ENCODE results near the gene ERCC2. TPM values are rescaled to one million over a fixed set of nuclear protein-coding genes. Genes with fewer than 3 reads are reported as not detected.
A peak's percentile ranks its signal among the peaks of the same experiment; 100 is the strongest.

ERCC2 gene
- total and polyA plus RNA-seq, 2 of the 8 experiments (the other 6 are each of a cell fraction or from before 2014, with no cell fraction given) = 107 to 117 TPM

- peak overlapping the region; percentile 41 to 92 for H3K4me2 ChIP-seq (ENCODE audit: insufficient read depth in 1 of 2, low read depth in 2 of 2, low read length in 2 of 2)
- ChIA-PET POLR2A (ENCODE audit: partially characterized antibody) (interaction anchor here (0.9 to 3.5 kb wide), 7 partner anchors 7 to 76 kb away, joined by 3 to 11 read pairs (median 3); no protein-coding TSS in a partner anchor), CTCF (ENCODE audit: partially characterized antibody) (interaction anchor here (0.6 to 6.6 kb wide), 20 partner anchors 8 to 376 kb away, joined by 3 to 57 read pairs (median 4); partner anchors contain the start of genes ERCC2 and VASP)
- H3K23ac ChIP-seq (ENCODE audit: insufficient read length) = no peak overlapping the region
- H3K4ac ChIP-seq (replicated peaks; ENCODE audit: insufficient read length, low read depth, low read length) = no peak overlapping the region
- H4K20me1 ChIP-seq (replicated peaks in 1 of 2; ENCODE audit: control insufficient read depth in 1 of 2, insufficient read depth in 2 of 2, low read length in 2 of 2) = peaks cover 2 to 5% of the 10 kb centered on the region in 2 experiments
- no peak overlapping the region for H2BK15ac ChIP-seq (ENCODE audit: low read length)
- H2BK20ac ChIP-seq (ENCODE audit: low read length) = no peak overlapping the region
- H3K14ac ChIP-seq (ENCODE audit: insufficient read length) = no peak overlapping the region
- no peak overlapping the region; the same call in 1 of the 2 replicates for H4K8ac ChIP-seq (ENCODE audit: extremely low read depth, insufficient read depth, low read length)
- peak overlapping the region; percentile 78; the same call in 1 of the 2 replicates for H3K18ac ChIP-seq (ENCODE audit: extremely low read depth, low read length)
- no peak overlapping the region for H2AK5ac ChIP-seq (ENCODE audit: low read depth, low read length)
- no peak overlapping the region for H3K9ac ChIP-seq (replicated peaks in 1 of 4; ENCODE audit: extremely low read depth in 1 of 4, low read depth in 3 of 4, low read length in 3 of 4)
- no peak overlapping the region for H2AFZ ChIP-seq (ENCODE audit: low read length)
- no peak for FAIRE-seq
- H3K4me3 ChIP-seq (ENCODE audit: extremely low read depth in 1 of 4, insufficient read depth in 2 of 4, low read depth in 3 of 4, low read length in 4 of 4) = peak overlapping the region in 2 of 4 experiments; percentile 14 to 48; a peak in 4 of 8 replicates
- H3K79me1 ChIP-seq (ENCODE audit: low read depth, low read length) = peaks cover 5% of the 10 kb centered on the region; the same call in 1 of the 2 replicates
- H3K9me3 ChIP-seq (ENCODE audit: insufficient read depth in 2 of 2, low read depth in 1 of 2, low read length in 1 of 2) = no peaks in the 10 kb centered on the region
- no peak overlapping the region for H4K91ac ChIP-seq (replicated peaks; ENCODE audit: insufficient read length, low read length)
- H2BK12ac ChIP-seq (ENCODE audit: low read depth, low read length) = no peak overlapping the region
- H3K4me1 ChIP-seq (replicated peaks in 1 of 4; ENCODE audit: control insufficient read depth in 3 of 4, insufficient read depth in 4 of 4, low read length in 3 of 4) = peaks cover 3 to 25% (median 12%) of the 10 kb centered on the region in 4 experiments; a peak in 6 of 7 replicates
- peak in 1 of 2 experiments; percentile 88 for DNase-seq (ENCODE audit: low read depth in 1 of 2, low spot score in 2 of 2)
- H3K36me3 ChIP-seq (ENCODE audit: control insufficient read depth in 2 of 4, insufficient read depth in 4 of 4, low read length in 3 of 4) = no peaks in the 10 kb centered on the region
- H2BK120ac ChIP-seq (replicated peaks; ENCODE audit: low read depth, low read length) = no peak overlapping the region
- peaks cover 0 to 6% of the 10 kb centered on the region in 2 experiments; a peak in 1 of 4 replicates for H3K79me2 ChIP-seq (ENCODE audit: control insufficient read depth in 1 of 2, insufficient read depth in 2 of 2, low read length in 2 of 2)
- no peak overlapping the region for H3K27ac ChIP-seq (ENCODE audit: low read depth, low read length)
- no peak overlapping the region for H3K56ac ChIP-seq (replicated peaks; ENCODE audit: insufficient read length, low read depth, low read length)
- no peak overlapping the region for H4K5ac ChIP-seq (ENCODE audit: insufficient read length, low read depth, low read length)
- H3K27me3 ChIP-seq (replicated peaks in 1 of 4; ENCODE audit: control insufficient read depth in 3 of 4, extremely low read depth in 1 of 4, insufficient read depth in 3 of 4, low read length in 3 of 4) = peaks cover 5 to 13% (median 9%) of the 10 kb centered on the region in 4 experiments
- H3K23me2 ChIP-seq (ENCODE audit: low read depth, low read length) = peaks cover 19% of the 10 kb centered on the region
- H2BK5ac ChIP-seq (ENCODE audit: low read depth, low read length) = no peak overlapping the region
- WGBS, 2 experiments (ENCODE audit: extremely low coverage in 1 of 2, insufficient coverage in 1 of 2, insufficient read length in 1 of 2, insufficient replicate concordance in 2 of 2, low coverage in 1 of 2, low lambda C conversion rate in 2 of 2, missing lambda C conversion rate in 1 of 2) = 33% methylated on average over 24 of the region's 40 CpGs; no CpG with 5 or more reads in 1 of the 2 experiments
- TF ChIP-seq EP300 (IDR thresholded peaks at IDR 0.05; ENCODE audit: borderline replicate concordance in 1 of 2, low read depth in 2 of 2, low read length in 2 of 2) = no peak
- TF ChIP-seq TEAD4 (IDR thresholded peaks at IDR 0.05; ENCODE audit: low read depth, low read length) = peak; percentile 62; the same call in 1 of the 2 replicates
- TF ChIP-seq CREB1 (IDR thresholded peaks at IDR 0.05) = peak; percentile 63; the same call in 1 of the 2 replicates
- peak in 1 of 2 experiments; percentile 53; a peak in 1 of 4 replicates for TF ChIP-seq HDAC2 (IDR thresholded peaks at IDR 0.05; ENCODE audit: borderline replicate concordance in 1 of 2, low read depth in 2 of 2, low read length in 2 of 2)
- no peak for TF ChIP-seq YY1 (IDR thresholded peaks at IDR 0.05; ENCODE audit: low read depth, low read length)
- peak; percentile 69; the same call in 1 of the 2 replicates for TF ChIP-seq GABPA (IDR thresholded peaks at IDR 0.05; ENCODE audit: borderline replicate concordance, insufficient read depth, low read length)
- no peak for TF ChIP-seq HDAC6 (IDR thresholded peaks at IDR 0.05; ENCODE audit: low read depth, low read length)
- peak; percentile 14 to 38; a peak in 3 of 4 replicates for TF ChIP-seq RAD21 (IDR thresholded peaks at IDR 0.05 in 1 of 2, conservative IDR thresholded peaks at IDR 0.05 in 1 of 2; ENCODE audit: low read depth in 2 of 2, low read length in 2 of 2)
- 0 out of 4 replicates have a peak, but pooled peaks of 1 of the 2 experiments have one; percentile 72 for TF ChIP-seq SIN3A (conservative IDR thresholded peaks at IDR 0.05 in 1 of 2, IDR thresholded peaks at IDR 0.05 in 1 of 2; ENCODE audit: low read depth in 1 of 2, low read length in 2 of 2)
Measured at GRCh38 chr19:45402298-45403061, 32.1 kb upstream of the ERCC2 start.
